Measurements from ENCODE around the gene GUCY2D.

GUCY2D gene

DNA sequence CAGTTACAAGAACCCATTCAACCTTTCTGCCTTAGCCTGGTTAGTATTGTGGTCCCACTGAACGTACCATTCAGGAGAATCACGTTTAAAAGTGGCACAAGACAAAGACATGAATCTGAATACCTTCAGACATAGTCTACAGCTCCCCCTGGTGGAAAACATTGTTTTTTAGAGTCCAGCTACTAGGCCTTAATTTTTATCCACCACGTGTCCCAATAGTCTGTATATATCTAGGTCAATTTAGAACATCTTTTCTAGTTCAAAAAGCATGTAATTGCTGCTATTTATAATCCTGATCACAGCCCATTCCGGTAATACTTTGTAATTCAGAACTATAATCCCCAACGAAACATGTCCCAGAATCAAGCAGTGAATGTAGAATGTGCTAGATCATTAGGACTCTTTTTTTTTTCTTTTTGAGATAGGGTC, 13.7 kb upstream of the GUCY2D start:
- H3K27me3 Mint-ChIP-seq (ENCODE audit: low read depth, poor library complexity), result peaks cover 51% of the 10 kb centered on the region
- H3K9me3 Mint-ChIP-seq, result peaks cover 10% of the 10 kb centered on the region
- peak overlapping the region; percentile 75 for H3K4me3 Mint-ChIP-seq
- H3K27ac Mint-ChIP-seq, result no peak overlapping the region
- DNase-seq, result peak; percentile 56
- TF ChIP-seq, protein P1, sequence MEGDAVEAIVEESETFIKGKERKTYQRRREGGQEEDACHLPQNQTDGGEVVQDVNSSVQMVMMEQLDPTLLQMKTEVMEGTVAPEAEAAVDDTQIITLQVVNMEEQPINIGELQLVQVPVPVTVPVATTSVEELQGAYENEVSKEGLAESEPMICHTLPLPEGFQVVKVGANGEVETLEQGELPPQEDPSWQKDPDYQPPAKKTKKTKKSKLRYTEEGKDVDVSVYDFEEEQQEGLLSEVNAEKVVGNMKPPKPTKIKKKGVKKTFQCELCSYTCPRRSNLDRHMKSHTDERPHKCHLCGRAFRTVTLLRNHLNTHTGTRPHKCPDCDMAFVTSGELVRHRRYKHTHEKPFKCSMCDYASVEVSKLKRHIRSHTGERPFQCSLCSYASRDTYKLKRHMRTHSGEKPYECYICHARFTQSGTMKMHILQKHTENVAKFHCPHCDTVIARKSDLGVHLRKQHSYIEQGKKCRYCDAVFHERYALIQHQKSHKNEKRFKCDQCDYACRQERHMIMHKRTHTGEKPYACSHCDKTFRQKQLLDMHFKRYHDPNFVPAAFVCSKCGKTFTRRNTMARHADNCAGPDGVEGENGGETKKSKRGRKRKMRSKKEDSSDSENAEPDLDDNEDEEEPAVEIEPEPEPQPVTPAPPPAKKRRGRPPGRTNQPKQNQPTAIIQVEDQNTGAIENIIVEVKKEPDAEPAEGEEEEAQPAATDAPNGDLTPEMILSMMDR (IDR thresholded peaks at IDR 0.05), result peak; percentile 61
- peaks cover 17% of the 10 kb centered on the region for H3K4me1 Mint-ChIP-seq
- no peaks in the 10 kb centered on the region for H3K36me3 Mint-ChIP-seq (ENCODE audit: low read depth)

DNA sequence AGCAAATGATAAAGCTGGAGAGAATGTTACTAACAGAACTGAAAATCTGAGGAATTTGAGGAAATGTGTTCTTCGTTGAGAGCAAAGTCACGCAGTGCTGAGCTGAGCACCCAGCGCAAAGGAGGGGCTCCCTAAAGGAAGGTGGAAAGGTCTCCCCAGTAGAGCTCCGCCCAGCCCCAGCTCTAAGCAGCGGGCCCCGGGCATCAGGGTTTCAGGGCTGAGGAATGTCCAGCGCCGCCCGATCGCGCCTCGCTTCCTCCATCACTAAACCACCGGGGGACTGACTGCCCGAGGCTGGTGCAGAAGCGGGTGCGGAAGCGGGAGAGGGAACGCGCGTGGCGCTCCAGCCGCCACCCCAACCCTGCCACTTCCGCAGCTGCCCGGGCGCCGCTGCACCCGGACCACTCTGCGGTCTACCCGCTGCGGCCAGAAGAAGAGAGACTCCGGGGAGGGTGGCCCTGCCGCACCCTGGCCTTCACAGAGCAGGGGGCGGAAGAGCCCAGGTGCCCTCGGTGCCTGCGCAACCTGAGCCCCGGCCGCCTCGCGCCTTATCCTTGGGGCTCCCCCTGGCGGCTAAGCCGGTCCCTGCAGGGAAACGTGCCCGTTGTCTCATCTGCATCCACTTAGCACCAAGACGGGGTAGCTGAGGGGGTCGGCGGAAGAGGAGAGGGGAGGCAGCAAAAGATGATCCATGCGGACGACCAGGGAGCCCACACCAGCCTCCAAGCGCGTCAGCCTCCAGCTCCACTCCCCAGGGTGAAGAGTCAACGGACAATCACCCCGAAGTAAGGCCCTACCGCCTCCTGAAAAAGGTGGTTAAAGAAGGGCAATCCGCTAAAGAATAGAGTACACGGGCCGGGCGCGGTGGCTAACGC, 12.4 kb upstream of the GUCY2D start:
- peaks cover 10% of the 10 kb centered on the region for H3K9me3 Mint-ChIP-seq
- H3K36me3 Mint-ChIP-seq (ENCODE audit: low read depth), result no peaks in the 10 kb centered on the region
- TF ChIP-seq, protein P1 (IDR thresholded peaks at IDR 0.05), result peak; percentile 95
- peak overlapping the region; percentile 75 for H3K4me3 Mint-ChIP-seq
- H3K27me3 Mint-ChIP-seq (ENCODE audit: low read depth, poor library complexity), result peaks cover 61% of the 10 kb centered on the region
- H3K27ac Mint-ChIP-seq, result no peak overlapping the region
- DNase-seq, result peak; percentile 97
- H3K4me1 Mint-ChIP-seq, result peaks cover 17% of the 10 kb centered on the region

DNA sequence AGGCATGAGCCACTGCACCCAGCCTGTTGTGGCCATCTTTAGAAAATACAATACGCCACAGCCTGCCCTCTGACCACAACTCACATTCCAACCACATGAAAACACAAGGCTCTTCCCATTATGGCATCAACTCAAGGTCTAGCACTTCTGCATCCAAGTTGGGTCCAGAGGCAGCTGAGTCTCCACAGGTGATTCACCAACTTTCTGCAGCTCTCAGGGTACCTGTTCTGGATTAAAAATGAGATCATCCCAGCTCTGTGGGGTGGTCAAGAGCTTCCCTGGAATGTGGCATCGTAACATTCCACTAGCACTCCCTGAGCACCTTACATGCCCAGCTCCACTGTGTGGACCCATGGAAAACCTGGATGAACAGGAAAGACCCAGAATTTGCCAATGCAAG, 9.9 kb upstream of the GUCY2D start:
- DNase-seq, result no peak
- H3K36me3 Mint-ChIP-seq (ENCODE audit: low read depth), result no peaks in the 10 kb centered on the region
- TF ChIP-seq, protein P1 (IDR thresholded peaks at IDR 0.05), result no peak
- peaks cover 10% of the 10 kb centered on the region for H3K9me3 Mint-ChIP-seq
- peaks cover 12% of the 10 kb centered on the region for H3K4me1 Mint-ChIP-seq
- no peak overlapping the region for H3K4me3 Mint-ChIP-seq
- no peak overlapping the region for H3K27ac Mint-ChIP-seq
- peaks cover 60% of the 10 kb centered on the region for H3K27me3 Mint-ChIP-seq (ENCODE audit: low read depth, poor library complexity)

DNA sequence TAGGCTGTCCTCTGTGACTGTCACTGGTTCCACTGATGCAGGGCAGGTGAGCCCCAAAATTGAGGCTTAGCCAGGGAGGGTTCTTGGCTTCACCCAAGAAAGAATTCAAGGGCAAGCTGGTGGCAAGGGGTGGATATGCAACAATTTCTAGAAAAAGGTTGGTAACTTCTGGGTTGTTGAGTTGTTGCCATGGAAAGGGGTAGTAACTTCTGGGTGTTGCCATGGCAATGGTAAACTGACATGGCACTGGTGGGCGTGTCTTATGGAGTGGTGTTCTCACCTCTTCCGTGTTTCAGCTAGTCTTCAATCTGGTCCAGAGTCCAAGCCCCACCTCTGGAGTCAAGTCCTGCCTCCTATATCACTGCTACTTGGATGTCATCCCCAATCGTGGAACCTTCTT, 9.5 kb upstream of the GUCY2D start:
- H3K27me3 Mint-ChIP-seq (ENCODE audit: low read depth, poor library complexity), result peaks cover 60% of the 10 kb centered on the region
- peaks cover 10% of the 10 kb centered on the region for H3K4me1 Mint-ChIP-seq
- H3K36me3 Mint-ChIP-seq (ENCODE audit: low read depth), result no peaks in the 10 kb centered on the region
- no peak for DNase-seq
- peaks cover 10% of the 10 kb centered on the region for H3K9me3 Mint-ChIP-seq
- TF ChIP-seq, protein P1 (IDR thresholded peaks at IDR 0.05), result no peak
- no peak overlapping the region for H3K4me3 Mint-ChIP-seq
- H3K27ac Mint-ChIP-seq, result no peak overlapping the region

DNA sequence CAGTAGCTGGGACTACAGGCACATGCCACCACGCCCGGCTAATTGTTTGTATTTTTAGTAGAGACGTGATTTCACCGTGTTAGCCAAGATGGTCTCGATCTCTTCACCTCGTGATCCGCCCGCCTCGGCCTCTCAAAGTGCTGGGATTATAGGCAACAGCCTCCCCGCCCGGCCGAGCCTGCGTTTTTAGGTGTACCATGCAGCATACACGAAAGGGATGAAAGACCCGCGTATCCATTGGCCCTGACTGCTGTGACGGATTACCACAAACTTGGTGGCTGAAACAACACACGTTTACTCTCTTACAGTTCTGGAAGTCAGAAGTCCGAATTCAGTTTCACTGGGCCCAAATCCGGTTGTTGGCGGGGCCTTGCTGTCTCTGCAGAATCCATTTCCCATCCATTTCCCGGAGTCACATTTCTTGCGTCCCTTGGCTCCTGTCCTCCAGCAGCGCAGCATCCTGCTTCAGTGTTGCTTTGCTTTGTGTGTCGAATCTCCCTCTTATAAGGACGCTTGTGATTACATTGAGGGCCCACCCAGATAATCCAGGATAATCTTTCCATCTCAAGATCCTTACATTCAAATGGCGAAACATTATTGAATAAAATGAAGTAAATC, 8.3 kb upstream of the GUCY2D start:
- peaks cover 5% of the 10 kb centered on the region for H3K4me1 Mint-ChIP-seq
- peaks cover 10% of the 10 kb centered on the region for H3K9me3 Mint-ChIP-seq
- no peak overlapping the region for H3K27ac Mint-ChIP-seq
- no peak for DNase-seq
- no peaks in the 10 kb centered on the region for H3K36me3 Mint-ChIP-seq (ENCODE audit: low read depth)
- peaks cover 70% of the 10 kb centered on the region for H3K27me3 Mint-ChIP-seq (ENCODE audit: low read depth, poor library complexity)
- no peak overlapping the region for H3K4me3 Mint-ChIP-seq
- TF ChIP-seq, protein P1 (IDR thresholded peaks at IDR 0.05), result no peak

Measured in nephron progenitor cell (in vitro differentiated cells).